Uterus (tissue), 2 donors: ENCODE results near the gene DMRTB1.

Experiments used
- POLR2A ChIP-seq, 2 donors: fragments of 450-650 bp; IDR thresholded peaks; one replicate each; pipeline ENCODE4 v1.6.1; 2016; ENCODE audit warnings: antibody characterized with exemption in 2 of 2, mild to moderate bottlenecking in 1 of 2, moderate library complexity in 1 of 2
- TF ChIP-seq, protein P1 (sequence below), 4 experiments: fragments of 200-600 bp in 2 of 4; fragments of 450-650 bp in 2 of 4; sonication (generic) in 2 of 4; IDR thresholded peaks; one replicate each; pipeline ENCODE4 v1.5.1; 2016 to 2019; ENCODE audit warnings: antibody characterized with exemption in 4 of 4, mild to moderate bottlenecking in 2 of 4, moderate library complexity in 1 of 4

DNA sequence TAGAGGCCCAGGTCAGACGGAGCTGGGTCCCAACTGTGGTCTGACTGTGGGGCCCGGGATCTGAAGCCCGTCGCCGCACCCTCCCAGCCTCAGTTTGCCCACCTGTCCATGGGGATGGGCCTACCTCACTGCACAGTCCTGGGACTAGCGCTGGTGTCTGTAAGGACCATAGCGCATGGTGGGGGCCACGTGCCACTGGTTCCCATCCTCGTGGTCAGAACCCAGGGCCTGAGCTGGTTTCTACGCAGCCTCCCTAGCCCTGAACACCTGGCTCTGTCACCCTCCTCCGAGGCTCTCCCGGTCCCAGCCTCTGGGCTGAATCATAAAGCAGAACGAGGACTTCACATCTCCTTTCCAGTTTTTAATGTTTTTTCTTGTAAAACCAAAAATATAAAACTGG is 46.7 kb downstream of the DMRTB1 start:
- no peak for TF ChIP-seq POLR2A (IDR thresholded peaks at IDR 0.05)
- TF ChIP-seq, protein P1, sequence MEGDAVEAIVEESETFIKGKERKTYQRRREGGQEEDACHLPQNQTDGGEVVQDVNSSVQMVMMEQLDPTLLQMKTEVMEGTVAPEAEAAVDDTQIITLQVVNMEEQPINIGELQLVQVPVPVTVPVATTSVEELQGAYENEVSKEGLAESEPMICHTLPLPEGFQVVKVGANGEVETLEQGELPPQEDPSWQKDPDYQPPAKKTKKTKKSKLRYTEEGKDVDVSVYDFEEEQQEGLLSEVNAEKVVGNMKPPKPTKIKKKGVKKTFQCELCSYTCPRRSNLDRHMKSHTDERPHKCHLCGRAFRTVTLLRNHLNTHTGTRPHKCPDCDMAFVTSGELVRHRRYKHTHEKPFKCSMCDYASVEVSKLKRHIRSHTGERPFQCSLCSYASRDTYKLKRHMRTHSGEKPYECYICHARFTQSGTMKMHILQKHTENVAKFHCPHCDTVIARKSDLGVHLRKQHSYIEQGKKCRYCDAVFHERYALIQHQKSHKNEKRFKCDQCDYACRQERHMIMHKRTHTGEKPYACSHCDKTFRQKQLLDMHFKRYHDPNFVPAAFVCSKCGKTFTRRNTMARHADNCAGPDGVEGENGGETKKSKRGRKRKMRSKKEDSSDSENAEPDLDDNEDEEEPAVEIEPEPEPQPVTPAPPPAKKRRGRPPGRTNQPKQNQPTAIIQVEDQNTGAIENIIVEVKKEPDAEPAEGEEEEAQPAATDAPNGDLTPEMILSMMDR (IDR thresholded peaks at IDR 0.05): no peak
